Measurements from ENCODE around the gene SAA1. TPM values are rescaled to one million over a fixed set of nuclear protein-coding genes. Genes with fewer than 3 reads are reported as not detected.

The SAA1 gene
- total RNA-seq, result not detected

GRCh38 chr11:18265949-18266348 is at the start of gene SAA1:
Gene SAA1, plus strand, starts transcription at chr11:18266264. Its CDS starts 624 bp downstream, at chr11:18266888.

GRCh38 chr11:18236664-18237356 is 29.3 kb upstream of the SAA1 start, which contains the start of gene SAA4:
Gene SAA4, minus strand, starts transcription at chr11:18236802. Its CDS starts 876 bp downstream, at chr11:18235926.

GRCh38 chr11:18248561-18248960 is 17.5 kb upstream of the SAA1 start, which contains the start of gene SAA2:
Gene SAA2, minus strand, starts transcription at chr11:18248668. Its CDS starts 657 bp downstream, at chr11:18248011.

Other genes with a start within 250 kb of the SAA1 start
- under 1 TPM; 0.14 to 0.40 TPM for gene TPH1, start 220.0 kb upstream of the SAA1 start, total RNA-seq
- gene SAAL1, start 160.2 kb upstream of the SAA1 start, total RNA-seq, result 10 to 100 TPM; 17.4 to 20.5 TPM
- not detected for gene MRGPRX3, start 133.7 kb upstream of the SAA1 start, total RNA-seq
- not detected for gene MRGPRX4, start 93.4 kb upstream of the SAA1 start, total RNA-seq
- gene SAA4, start 29.5 kb upstream of the SAA1 start, total RNA-seq, result not detected
- gene SAA2, start 17.6 kb upstream of the SAA1 start, total RNA-seq, result not detected
- 10 to 100 TPM; 14.8 to 17.5 TPM for gene HPS5, start 55.9 kb downstream of the SAA1 start, total RNA-seq
- gene GTF2H1, start 56.3 kb downstream of the SAA1 start, total RNA-seq, result 10 to 100 TPM; 43.6 to 48.2 TPM
- 100 to 1,000 TPM; 874 to 875 TPM for gene LDHA, start 128.3 kb downstream of the SAA1 start, total RNA-seq
- gene LDHC, start 146.1 kb downstream of the SAA1 start, total RNA-seq, result not detected
- under 1 TPM in 1 of 2 experiments, not detected in 1; 0.22 TPM for gene LDHAL6A, start 189.6 kb downstream of the SAA1 start, total RNA-seq